UCSD-AML1 (cell line): Measurements from ENCODE around the gene PIK3CB.

ENCODE experiments used
- DNase-seq: peaks from one replicate; lab custom pipeline; 2025; ENCODE audit not compliant: unreplicated experiment; lab: John Stamatoyannopoulos, UW

Gene PIK3CB

DNA sequence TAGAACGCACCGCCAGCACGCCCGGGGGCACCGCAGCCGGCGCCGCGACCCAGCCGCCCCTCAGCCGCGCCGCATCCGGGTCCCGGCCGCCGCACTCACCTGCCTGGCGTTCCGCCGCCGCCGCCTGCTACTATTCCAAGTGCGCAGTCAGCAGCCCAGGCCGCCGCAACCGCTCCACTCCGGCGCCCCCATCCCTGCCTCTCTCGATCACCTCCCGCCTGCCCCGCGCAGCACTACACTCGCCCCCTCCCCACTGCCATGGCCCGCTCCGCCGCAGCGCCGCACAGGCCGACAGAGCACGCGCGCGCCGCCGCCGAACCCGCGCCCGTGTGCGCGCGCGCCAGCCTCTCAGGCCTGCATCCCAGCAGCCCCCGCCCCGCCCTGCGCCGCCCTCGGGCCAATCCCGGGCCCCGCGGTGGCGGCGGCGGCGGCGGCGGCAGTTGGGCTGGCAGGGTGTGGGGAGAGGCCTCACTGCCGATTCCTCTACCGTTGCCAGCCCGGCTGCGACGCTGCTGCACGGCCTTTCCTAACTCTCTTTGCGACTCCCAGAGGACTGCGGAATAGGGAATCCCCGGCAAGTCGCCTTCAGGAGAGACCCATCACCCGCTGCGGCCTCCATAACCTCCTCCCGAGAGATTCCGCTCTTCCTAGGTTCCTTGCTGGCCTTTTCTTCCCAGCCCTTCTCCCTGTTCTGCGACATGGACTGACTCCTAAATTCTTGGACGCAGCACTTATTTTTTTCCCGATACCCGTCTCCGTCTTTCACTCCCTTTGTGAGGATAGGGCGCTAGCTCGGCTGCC is at the start of gene PIK3CB:
Gene PIK3CB (minus strand): TSS at position 333 of the 801 bp plus-strand sequence. CDS start 75,585 bp downstream, outside the sequence.
- DNase-seq = peak; percentile 95

DNA sequence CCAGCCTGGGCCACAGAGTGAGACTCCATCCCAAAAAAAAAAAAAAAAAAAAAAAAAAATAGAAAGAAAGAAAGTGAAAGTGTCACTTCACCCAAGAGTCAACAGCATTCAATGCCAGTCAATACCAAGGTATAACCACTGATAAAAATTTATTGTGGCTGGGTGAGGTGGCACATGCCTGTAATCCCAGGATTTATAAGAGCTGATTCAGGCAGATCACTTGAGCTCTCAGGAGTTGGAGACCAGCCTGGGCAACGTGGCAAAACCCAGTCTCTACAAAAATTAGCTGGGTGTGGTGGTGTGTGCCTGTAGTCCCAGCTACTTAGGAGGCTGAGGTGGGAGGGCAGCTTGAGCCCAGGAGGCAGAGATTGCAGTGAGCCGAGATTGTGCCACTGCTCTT is 46.5 kb upstream of the PIK3CB start:
- no peak for DNase-seq

DNA sequence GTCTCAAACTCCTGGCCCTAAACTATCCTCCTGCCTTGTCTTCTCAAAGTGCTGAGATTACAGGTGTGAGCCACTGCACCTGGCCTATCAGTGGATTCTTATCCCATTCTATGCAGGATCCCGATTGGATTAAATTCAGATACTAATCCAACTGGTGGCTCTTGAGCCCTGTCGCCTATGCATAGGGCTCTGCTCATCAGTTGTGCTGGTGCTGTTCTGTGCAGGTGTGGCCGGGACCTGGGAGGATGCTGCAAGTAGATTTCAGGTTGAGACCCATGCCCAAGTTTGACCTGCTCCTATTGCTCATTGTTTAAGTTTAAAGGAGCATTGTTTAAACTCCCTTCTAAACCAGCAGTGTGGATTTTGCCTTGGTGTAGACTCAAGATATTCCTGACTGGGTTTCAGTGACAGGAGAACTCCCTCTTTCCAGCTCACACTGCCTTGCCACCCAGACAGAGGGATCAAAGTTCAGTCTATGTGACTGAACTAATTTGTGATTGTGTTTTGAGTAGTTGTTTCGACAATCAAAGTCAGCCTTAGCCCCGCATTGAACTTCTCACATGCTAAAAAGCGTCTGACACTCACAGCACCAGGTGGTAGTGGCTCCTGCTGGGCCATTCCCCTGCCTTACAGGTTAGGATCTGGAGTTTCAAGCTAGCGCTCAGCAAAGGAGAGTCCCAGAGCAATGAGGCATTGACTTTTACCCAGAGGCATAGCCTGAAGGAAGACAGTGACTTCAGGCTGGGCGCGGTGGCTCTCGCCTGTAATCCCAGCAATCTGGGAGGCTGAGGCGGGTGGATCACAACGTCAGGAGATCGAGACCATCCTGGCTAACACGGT is 45.0 kb upstream of the PIK3CB start:
- DNase-seq = no peak

DNA sequence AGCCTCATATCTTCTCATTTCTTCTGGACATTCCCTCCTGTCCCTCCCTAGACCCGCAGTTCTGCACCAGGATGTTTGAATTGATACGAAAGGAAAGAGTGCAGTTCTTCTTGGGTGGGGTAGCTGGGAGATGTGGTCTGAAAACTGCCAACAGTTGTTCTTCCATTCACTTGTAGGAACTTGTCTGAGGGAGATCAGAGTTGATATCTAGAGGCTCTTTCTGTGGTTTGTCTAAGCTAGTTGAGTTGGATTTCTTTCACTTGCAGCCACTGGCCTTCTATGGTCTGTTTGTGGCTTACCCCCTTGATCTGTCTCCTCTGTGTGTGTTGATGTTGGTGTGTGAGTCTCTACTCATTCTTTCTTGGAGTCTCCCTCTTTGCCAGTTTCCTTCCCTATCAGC is 42.5 kb upstream of the PIK3CB start:
- peak; percentile 26 for DNase-seq

DNA sequence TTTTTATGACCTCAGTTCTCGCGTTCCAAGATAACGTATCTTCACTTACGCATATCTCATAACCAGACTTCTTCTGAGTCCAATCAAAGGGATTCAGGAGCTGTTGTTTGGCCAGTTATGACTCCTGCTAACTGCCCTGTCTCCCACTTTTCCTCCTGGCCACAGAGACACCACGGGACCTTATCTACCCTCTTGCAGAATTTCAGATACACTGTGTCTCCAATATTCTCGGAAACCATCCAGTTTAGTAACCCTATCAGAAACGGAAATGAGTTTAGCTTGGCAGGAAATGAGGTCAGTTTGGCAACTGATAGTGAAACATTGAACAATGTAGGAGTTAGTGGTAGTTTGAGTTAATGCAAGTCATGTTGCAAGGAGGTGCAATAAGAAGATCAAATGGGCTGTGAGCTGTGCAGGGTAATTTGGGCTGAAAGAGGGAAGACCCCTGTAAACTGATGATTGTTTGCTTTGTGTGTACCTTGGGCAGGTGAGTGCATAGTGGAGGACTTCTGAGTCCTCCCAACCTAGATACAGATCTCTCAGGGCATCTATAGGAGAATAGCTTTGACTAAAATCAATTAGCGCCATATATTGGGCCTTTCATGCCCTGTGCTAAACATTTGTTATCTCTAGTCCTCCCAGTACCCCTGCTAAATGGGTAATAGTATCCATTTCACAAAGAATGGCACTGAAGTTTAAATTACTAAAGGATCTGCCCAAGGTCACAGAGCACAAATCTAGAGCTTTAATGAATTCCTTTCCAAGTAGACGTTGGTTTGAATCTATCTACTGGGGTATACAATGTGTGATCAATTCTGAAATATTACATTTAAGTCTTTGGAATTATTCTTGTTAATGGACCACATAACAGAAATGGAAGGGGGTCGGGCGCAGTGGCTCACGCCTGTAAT is 41.3 kb upstream of the PIK3CB start:
- peak; percentile 66 for DNase-seq

DNA sequence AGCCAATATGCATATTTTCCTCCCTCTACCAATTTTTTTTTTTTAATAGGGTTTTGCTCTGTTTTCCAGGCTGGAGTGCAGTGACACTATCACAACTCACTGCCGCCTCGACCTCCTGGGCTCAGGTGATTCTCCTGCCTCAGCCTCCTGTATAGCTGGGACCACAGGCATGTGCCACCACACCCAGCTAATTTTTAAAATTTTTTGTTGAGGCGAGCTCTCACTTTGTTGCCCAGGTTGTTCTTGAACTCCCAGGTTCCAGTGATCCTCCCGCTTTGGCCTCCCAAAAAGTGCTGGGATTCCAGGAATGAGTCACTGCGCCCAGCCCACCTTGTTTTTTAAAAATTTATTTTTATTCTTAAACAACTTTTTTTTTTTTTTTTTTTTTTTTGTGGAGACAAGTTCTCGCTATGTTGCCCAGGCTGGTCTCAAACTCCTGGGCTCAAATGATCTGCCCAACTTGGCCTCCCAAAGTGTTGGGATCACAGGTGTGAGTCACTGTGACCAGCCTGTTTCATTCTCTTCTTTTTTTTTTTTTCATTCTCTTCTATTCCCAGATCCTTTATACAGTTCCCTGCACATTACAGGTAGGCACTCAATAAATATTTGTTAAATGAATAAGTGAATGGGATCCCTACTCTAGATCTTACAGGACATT is 40.5 kb upstream of the PIK3CB start:
- DNase-seq = no peak

DNA sequence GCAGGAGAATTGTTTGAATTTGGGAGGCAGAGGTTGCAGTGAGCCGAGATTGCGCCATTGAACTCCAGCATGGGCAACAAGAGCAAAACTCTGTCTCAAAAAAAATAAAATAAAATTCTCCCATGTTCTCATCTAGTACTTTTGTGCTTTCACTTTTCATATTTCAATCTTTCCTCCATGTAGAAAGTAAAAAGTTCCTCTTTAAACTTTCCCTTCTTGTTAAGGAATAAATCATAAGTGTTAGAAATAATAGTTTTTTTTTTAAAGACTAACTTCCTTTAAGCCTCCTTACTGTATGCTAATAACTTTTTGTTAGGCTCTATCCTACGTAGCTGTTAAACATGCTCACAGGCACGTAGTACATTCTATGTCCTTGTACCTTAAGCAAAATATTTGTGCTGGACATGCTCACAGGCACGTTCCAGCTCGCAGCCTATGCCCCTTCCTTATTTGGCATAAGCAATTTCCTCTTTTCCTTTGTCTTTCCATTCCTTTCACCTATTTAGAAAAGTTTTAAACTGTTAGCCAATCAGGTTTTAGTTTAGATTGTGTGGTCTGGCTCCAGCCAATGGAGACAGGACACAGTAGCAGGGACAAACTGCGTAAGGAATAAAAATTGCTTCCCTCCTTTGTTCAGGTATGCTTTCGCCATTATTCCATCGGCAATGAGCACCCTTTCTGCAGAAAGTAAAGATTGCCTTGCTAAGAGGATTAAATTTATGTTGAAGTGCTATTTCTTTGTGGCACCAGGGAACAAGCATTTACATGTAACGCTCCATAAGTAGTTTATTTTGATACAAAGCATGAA is 38.9 kb upstream of the PIK3CB start:
- no peak for DNase-seq

DNA sequence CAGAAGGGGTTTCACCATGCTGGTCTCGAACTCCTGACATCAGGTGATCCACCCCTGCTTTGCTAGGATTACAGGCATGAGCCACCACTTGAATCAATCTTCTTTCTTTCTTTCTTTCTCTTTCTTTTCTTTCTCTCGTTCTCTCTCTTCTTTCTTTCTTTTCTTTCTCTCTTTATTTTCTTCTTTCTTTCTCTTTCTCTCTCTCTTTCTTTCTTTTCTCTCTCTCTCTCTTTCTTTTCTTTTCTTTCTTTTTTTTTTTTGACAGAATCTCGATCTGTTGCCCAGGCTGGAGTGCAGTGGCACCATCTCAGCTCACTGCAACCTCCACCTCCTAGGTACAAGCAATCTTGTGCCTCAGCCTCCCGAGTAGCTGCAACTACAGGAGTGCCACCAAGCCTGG is 37.9 kb upstream of the PIK3CB start:
- DNase-seq = no peak

DNA sequence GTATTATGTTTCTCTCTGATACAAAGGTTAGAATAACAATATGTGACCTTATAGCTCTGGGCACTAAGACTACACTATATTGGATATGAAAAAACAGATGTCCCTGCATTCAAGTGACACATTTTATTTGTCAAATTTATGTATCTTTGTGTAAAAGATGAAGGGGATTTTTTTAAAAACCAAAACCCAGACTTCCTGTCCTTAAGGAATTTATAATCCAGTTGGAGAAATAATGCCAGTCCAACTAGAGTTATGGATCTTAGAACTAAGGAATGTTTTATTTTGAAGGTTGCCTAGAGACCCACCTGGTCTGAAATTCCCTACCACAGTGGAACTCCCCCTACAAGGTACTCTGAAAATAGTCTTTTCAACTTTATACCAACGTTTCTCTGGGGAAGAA is 33.3 kb upstream of the PIK3CB start:
- DNase-seq = no peak

DNA sequence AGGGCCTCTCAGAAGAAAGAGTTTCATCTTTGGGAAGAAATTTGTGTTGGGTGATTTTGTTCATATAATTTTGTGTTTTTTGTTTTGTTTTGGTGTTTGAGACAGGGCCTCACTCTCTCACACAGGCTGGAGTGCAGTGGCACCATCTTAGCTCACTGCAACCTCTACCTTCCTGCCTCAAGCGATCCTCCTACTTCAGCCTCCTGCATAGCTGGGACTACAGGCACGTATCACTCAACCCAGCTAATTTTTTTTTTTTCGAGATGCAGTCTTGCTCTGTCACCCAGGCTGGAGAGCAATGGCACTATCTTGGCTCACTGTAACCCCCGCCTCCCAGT is 29.0 kb upstream of the PIK3CB start:
- DNase-seq = no peak

DNA sequence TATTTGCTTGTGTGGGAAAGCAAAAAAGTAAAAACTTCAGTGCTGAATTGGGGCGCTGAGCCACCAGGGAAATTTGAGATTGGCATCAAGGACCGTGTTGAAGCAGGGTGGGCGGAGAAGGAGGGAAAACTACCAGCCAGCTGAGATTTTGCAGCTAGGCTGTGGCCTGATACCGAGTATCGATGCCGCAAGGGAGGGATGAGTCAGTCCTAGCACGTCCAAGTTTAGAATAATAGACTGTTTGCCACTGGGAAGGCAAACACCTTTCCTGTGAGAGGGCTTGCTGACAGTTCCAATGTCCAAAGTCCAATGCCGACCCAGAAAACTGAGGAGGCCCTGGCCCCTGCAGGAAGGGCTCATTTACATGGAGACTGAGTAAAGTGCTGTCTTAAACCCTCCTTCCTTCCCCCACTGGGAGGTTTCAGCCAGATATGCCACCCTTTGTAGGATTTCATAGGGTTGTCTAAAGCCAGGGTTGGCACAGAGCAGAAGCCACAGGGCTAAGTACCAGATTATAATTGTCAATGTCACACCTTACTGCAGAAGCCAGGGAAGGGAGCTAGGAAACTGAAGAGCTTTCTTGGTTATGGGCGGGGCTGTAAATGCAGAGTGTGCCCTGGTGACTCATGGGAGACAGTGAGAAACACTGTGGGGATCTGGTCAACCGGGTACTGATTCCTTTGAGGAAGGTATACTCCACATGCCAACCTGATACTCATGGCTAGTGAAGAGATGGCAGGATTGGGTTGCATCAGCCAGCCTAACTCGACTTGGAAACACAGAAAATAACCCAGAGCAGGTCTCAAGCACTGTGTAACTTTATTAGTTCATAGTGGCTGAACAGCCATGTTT is 28.4 kb upstream of the PIK3CB start:
- DNase-seq = peak; percentile 52

DNA sequence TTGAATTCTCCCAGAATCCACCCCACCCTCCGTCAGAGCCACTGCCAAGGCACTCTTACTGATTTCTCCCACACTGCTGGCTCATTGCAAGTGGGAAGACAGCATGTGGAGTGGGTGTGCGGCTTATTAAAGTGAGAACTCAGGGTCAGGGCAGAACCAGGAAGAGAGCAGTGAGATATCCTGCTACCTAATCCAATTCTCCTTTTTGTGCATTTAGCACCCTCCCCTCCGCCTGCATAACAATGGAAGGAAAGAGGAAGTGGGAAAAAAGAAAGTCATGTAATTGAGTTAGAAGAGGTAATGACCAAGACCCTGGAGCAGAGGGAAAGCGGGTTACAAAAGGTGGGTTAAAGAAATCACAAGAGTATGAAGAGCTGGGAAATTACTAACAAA is 27.8 kb upstream of the PIK3CB start:
- peak; percentile 32 for DNase-seq

DNA sequence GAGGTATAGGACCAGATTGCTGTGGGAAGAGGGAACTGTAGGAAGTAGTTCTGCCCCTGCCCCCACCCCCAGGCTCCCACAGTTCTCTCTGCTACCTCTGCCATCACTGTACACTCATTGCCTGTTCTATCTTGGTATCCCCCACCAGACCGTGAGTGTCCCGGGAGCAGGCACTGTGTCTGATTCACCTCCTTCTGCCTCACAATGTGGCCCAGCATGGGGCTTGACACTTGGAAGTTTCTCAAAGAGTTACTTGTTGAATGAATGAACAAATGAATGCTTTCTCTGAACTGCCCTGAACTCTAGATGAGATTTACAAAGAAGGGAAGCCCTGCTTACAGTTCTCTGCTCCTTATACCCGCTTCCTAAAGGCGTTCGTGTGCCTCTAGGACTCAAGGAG is 27.1 kb upstream of the PIK3CB start:
- no peak for DNase-seq

DNA sequence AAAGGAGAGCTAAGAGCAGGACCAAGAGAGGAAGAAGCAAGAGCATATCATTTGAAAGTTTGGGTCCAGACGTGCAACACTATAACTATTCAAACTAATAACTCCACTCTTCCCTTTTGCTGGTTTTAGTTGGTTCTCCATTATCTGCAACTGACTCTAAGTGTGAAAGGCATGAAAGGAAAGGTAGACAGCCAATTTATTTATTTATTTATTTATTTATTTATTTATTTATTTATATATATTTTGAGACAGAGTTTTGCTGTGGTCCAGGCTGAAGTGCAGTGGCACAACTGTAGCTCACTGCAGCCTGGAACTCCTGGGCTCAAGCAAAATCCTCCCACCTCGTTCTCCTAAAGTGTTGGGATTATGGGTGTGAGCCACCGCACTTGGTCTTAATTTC is 22.1 kb upstream of the PIK3CB start:
- no peak for DNase-seq

DNA sequence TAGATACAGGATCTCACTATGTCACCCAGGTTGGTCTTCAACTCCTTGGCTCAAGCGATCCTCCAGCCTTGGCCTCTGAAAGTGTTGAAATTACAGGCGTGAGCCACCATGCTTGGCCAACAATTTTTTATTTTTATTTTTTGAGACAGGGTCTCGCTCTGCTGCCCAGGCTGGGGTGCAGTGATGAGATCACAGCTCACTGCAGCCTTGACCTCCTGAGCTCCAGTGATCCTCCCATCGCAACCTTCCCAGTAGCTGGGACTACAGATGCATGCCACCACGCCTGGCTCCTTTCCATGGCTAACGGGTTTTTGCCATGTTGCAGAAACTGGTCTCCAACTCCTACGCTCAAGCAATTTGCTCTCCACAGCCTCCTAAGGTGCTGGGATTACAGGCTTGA is 20.2 kb upstream of the PIK3CB start:
- no peak for DNase-seq

DNA sequence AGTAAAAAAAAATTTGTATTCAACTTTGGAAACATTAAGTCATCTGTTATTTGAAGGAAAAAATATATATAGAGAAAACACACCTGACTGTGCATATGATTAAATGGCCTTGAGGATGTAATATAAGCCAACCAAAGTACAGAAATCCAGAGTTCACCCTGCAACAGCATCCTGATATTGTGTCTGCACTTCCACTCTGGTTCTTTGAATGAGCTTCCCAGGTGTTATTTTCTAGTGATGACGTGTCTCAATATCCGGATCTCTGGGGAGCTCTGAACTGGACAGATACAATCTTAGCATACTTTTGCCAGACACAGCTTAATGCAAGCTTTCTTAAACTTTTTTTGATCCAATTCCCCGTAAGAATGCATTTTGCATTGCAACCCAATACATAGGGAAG is 19.5 kb upstream of the PIK3CB start:
- DNase-seq = no peak

DNA sequence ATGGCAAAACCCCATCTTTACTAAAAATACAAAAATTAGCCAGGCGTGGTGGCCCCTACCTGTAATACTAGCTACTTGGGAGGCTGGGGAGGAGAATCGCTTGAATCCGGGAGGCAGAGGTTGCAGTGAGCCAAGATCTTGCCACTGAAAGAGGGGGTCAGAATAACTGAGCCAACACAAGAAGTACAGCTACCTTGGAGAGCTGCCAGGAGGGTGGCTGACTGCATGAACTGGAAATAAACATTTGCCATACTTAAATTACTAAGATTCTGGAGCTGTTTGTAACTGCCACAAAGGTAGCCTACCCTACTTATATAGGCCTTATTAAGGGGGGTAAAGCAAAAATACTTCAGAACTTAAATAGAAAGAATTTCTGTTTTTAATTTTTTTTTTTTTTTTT is 15.4 kb upstream of the PIK3CB start:
- DNase-seq = no peak

DNA sequence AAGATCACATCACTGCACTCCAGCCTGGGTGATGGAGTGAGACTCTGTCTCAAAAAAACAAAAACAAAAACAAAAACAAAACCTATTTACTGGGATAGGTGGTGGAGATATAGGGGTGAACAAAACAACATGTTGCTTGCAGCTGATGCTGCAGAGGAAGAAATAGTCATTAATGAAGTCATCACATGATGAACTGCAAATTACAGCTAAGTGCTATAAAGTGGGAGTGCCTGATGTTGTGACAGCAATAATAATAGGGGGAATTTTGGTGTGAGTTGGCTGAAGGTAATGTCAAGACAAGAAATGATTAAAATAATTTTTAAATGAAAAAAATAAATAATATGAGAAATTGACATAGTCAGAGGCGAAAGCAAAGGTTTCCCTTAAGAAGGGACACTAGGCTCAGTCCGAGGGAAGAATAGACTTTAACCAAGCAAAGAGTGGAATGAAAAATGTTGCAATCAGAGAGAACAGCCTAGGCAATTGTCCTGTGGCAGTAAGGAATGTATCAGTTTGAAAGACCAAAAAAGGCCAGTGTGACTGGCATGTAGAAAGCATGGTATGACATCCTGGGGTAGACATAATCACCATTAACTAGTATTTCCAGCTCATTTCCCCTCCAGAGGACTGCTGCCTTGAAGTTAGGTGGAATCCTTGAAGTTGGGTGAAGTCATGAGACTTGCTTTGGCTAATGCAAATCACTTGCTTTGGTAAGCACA is 14.7 kb upstream of the PIK3CB start:
- no peak for DNase-seq

DNA sequence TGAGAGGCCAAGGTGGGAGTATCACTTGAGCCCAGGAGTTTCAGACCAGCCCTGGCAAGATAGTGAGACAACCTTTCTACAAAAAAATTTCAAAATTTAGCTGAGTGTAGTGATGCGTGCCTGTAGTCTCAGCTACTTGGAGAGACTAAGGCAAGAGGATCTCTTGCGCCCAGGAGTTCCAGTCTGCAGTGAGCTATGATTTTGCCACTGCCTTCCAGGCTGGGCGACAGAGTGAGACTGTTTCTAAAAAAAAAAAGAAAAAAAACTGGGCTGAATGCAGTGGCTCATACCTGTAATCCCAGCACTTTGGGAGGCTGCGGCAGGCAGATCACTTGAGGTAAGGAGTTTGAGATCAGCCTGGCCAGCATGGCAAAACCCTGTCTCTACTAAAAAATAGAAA is 14.0 kb upstream of the PIK3CB start:
- DNase-seq = no peak
